Pons (tissue), 1 donor: ENCODE results near the gene ATXN7L3B.

ENCODE experiments used
- DNase-seq: peaks from one replicate; pipeline ENCODE4 v3.0.0-alpha.2; 2016; ENCODE audit warnings: low spot score

The ATXN7L3B gene

GRCh38 chr12:74551291-74551690, 13.7 kb downstream of the ATXN7L3B start:
- DNase-seq: no peak

DNA sequence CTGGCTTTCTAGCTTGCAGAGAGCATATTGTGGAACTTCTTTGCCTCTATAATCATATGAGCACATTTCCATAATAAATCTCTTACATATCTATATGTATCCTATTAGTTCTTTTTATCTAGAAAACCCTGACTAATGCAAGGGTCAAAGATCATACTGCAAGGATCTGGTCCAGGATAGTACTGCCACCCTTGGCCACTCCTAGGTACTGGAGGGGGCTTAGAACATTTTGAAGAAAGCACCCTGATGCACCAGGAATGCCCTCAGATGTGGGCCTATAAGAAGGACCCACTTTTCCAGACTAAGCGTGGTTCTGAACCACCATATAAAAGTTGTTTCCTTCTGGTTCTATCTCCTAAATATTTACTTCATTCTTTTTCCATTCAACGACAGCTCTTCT, 14.6 kb downstream of the ATXN7L3B start:
- DNase-seq: no peak

GRCh38 chr12:74559728-74560127, 22.1 kb downstream of the ATXN7L3B start:
- DNase-seq: no peak

- no peak for DNase-seq
Observed at GRCh38 chr12:74563927-74564326, 26.3 kb downstream of the ATXN7L3B start.

- DNase-seq: no peak
Observed at GRCh38 chr12:74578486-74578885, 40.9 kb downstream of the ATXN7L3B start.

DNA sequence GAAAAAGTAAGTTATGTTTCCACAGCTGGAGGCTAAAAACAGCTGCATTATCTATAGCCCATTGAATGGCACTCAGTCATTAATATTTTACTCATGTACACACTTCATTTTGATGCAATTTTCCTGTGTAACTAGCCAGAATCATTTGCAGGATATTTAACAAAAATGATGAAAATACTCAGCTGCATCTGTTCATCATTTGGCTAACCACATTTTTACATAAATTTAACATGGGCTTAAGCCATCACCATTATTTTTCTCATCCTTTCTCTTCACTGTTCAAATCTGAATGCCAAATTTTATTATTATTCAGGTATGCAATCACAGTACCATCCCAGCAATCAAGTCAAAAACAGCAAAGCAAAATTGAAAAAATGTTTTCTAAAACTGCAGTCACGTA, 41.8 kb downstream of the ATXN7L3B start:
- no peak for DNase-seq

GRCh38 chr12:74579981-74580380, 42.3 kb downstream of the ATXN7L3B start:
- no peak for DNase-seq

- no peak for DNase-seq
Observed at GRCh38 chr12:74581439-74581838, 43.8 kb downstream of the ATXN7L3B start.

DNA sequence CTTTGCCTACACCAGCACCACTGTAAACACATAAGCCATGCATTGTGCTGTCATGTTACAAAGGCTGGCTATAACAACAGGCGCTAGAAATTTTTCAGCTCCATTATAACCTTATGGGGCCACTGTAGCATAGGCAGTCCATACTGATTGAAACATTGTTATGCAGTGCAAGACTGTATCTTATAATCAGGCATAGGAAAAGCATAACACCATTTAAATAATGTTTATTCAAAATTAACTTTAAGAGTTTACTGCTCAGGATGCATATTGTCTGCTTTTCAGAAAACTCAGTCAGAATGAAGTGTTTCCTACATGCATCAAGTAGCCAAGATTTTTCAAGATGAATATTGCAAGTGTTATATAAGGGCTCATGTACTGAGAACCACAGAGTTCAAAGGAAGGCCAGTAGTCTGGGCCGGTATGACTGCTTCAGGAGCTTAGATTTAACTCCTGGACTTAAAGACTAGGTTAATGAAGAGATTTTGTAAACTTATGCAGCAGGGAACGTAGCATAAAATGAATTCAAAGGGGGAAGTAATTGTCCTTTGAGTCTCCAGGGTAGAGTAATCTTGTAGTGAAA, 46.9 kb downstream of the ATXN7L3B start:
- DNase-seq: no peak

- DNase-seq: no peak
Observed at GRCh38 chr12:74586251-74586650, 48.6 kb downstream of the ATXN7L3B start.
